Kidney capillary endothelial cell (primary cell): Measurements from ENCODE around the gene MPP2.
"Not testable (repeated sequence)": the region's sequence is repeated elsewhere in the genome, so short reads cannot be mapped to it uniquely, and the experiment has no call there.

Source experiments
- DNase-seq: peaks from one replicate; pipeline ENCODE4 v3.0.0-alpha.2; 2018; ENCODE audit warnings: low spot score

The MPP2 gene

GRCh38 chr17:43875476-43876147 is 31.7 kb downstream of the MPP2 start:
- no peak for DNase-seq

GRCh38 chr17:43874293-43874692 is 33.0 kb downstream of the MPP2 start:
- DNase-seq, result no peak

- DNase-seq, result no peak
Observed at GRCh38 chr17:43873815-43874214, 33.5 kb downstream of the MPP2 start.

- DNase-seq, result no peak
Observed at GRCh38 chr17:43873091-43873490, 34.2 kb downstream of the MPP2 start.

- DNase-seq, result no peak
Observed at GRCh38 chr17:43871946-43872690, 35.2 kb downstream of the MPP2 start.

- not testable (repeated sequence) for DNase-seq
Observed at GRCh38 chr17:43869031-43869430, 38.3 kb downstream of the MPP2 start.

GRCh38 chr17:43868226-43868994 is 38.9 kb downstream of the MPP2 start:
- DNase-seq, result no peak

- no peak for DNase-seq
Observed at GRCh38 chr17:43864161-43864984, 43.0 kb downstream of the MPP2 start.

- no peak for DNase-seq
Observed at GRCh38 chr17:43861960-43862359, 45.4 kb downstream of the MPP2 start.

- DNase-seq, result peak; percentile 26
Observed at GRCh38 chr17:43860927-43861622, 46.3 kb downstream of the MPP2 start.

GRCh38 chr17:43860077-43860725 is 47.1 kb downstream of the MPP2 start:
- DNase-seq, result no peak

GRCh38 chr17:43857957-43858600 is 49.3 kb downstream of the MPP2 start:
- DNase-seq, result peak; percentile 80

GRCh38 chr17:43857141-43857540 is 50.2 kb downstream of the MPP2 start:
- no peak for DNase-seq

GRCh38 chr17:43856141-43856540 is 51.2 kb downstream of the MPP2 start:
- DNase-seq, result no peak

- DNase-seq, result no peak
Observed at GRCh38 chr17:43855061-43855460, 52.3 kb downstream of the MPP2 start.

GRCh38 chr17:43854498-43854897 is 52.8 kb downstream of the MPP2 start:
- no peak for DNase-seq

- DNase-seq, result no peak
Observed at GRCh38 chr17:43853546-43853945, 53.8 kb downstream of the MPP2 start.

- no peak for DNase-seq
Observed at GRCh38 chr17:43852571-43852970, 54.8 kb downstream of the MPP2 start.

- DNase-seq, result no peak
Observed at GRCh38 chr17:43849116-43849515, 58.2 kb downstream of the MPP2 start.

GRCh38 chr17:43848601-43849000 is 58.7 kb downstream of the MPP2 start:
- no peak for DNase-seq
